GF-D8 (cell line): Measurements from ENCODE around the gene APOL6.
"Not testable (repeated sequence)": the region's sequence is repeated elsewhere in the genome, so short reads cannot be mapped to it uniquely, and the experiment has no call there.

Source experiments
- DNase-seq: peaks from one replicate; lab custom pipeline; 2025; lab: John Stamatoyannopoulos, UW

Gene APOL6

GRCh38 chr22:35638410-35638809 lies 9.8 kb upstream of the APOL6 start:
- no peak for DNase-seq

- no peak for DNase-seq
Observed at GRCh38 chr22:35641494-35642120, 6.6 kb upstream of the APOL6 start.

GRCh38 chr22:35642305-35642741 lies 5.9 kb upstream of the APOL6 start:
- no peak for DNase-seq

DNA sequence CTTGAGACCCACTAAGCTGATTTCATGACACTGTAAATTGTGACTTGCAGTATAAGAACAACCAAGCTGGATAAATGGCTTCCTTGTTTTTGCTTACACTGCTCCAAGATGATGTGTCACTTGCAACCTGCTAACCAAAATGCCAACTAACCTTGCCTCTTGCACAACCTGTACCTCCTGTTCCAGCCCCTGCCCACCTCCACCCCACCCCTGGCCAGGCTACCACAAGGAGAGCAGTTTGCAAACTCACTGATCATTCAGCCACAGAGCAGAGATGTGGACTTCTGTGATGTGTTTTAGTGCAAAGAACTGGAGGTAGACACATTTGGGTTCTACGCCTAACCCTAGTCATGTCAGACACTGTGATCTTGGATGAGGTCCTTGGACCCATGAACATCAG lies 4.3 kb upstream of the APOL6 start:
- DNase-seq: no peak

GRCh38 chr22:35645646-35646045 lies 2.6 kb upstream of the APOL6 start:
- no peak for DNase-seq

- DNase-seq: no peak
Observed at GRCh38 chr22:35649026-35649553, 844 bp downstream of the APOL6 start.

DNA sequence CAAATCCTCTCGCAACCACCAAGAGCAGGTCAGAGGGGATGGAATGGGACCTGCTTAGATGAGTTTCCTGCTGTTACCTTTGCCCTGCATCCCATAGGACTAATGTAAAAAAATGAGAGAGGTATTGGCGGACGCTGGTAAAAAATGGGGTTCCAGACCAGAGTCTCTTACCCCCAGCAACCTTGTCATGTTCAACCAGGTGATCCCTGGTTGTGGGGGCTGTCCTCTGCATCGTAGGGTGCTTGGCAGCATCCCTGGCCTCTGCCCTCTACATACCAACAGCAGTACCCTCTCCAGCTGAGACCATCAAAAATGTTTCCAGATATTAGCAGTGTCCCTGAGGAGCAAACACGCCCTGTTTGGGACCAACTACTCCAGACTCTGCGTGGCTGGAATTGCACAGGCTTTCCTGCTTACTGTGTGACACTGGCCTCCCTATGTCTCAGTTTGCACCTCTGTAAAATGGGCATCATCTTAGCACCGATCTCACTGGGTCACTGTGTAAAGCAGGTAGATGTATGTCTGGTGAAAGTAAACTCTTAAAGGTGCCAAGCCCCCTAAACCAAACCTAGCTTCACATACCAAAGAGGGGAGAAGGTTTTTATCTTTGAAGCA lies 1.5 kb downstream of the APOL6 start:
- no peak for DNase-seq

DNA sequence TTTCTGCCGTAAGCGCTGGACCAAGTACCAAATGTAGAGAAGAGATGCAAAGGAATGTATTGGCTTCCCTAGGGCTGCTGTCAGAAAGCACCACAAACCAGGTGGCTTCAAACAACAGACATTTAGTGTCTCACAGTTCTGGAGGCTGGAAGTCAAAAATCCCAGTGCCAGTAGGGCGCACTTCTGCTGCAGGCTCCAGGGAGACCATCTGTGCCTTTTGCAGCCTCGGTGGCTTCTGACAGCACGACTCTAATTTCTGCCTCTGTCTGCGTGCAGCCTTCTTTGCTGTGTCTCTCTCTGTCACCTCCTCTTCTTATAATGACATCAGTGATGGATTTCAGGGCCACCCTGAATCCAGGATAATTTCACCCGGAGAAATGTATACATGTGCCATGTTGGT lies 2.8 kb downstream of the APOL6 start:
- no peak for DNase-seq

- DNase-seq: no peak
Observed at GRCh38 chr22:35653824-35654223, 5.6 kb downstream of the APOL6 start.

DNA sequence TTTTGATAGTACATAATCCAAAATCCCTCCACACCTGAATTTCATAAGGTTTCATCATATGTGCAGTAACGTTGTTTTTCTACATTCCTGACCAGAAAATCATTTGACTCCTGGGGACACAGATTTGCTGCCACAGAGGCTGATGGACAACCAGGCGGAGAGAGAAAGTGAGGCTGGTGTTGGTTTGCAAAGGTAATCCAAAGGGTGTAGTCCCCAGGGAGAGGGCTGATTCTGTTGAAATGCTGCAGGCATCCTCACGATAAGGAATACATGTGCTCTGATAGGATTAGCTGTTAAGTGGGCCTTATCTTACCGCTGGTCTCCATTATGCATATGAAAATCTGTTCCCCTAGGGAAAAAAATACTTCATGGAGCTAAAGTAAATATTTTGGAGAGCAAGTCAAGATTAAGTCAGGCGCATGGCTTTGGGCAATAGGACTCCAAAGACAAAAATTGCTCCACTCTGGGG lies 8.1 kb downstream of the APOL6 start:
- DNase-seq: no peak

GRCh38 chr22:35657571-35658312 lies 9.5 kb downstream of the APOL6 start:
- no peak for DNase-seq

DNA sequence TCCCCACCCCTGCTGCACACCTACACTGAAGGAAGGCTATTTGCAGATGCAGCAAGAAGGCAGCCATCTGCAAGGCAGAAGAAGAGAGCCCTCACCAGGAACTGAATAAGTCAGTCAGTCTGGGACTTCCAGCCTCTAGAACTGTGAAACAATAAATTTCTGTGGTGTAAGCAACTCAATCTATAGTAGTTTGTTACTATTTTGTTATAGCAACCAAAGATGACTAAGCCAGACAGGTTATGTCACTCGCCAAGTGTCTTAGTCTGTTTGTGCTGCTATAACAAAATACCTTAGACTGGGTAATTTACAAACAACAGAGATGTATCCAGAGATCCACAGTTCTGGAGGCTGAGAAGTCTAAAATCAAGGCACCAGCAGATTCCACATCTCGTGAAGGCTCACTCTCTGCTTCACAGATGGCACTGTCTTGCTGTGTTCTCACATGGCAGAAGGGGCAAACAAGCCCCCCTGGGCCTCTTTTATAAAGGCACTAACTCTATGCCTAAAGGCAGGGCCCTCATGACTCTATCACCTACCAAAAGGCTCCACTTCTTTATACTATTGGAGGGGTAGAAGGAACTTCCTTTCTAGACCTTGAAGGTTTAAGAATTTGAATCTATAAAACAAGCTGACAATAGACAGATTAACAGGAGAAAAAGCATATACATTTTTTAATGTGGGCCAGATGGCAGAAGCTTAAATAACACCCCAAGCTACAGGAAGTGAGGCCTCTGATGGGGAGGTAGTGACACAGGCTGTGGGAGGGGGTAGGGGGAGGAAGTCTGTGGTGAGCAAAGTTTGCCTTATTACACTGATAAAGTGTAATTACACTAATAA lies 12.3 kb downstream of the APOL6 start:
- peak; percentile 23 for DNase-seq

DNA sequence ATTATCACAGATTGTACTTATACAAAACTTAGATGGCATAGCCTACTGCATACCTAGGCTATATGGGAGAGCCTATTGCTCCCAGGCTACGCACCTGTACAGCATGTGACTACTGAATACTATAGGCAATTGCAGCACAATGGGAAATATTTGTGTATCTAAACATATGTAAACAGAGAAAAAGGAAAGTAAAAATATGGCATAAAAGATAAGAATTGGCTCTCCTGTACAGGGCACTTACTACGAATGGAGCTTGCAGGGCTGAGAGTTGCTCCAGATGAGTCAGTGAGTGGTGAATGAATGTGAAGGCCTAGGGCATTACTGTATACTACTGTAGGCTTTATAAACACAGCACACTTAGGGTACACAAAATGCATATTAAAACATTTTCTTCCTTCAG lies 13.2 kb downstream of the APOL6 start:
- no peak for DNase-seq

DNA sequence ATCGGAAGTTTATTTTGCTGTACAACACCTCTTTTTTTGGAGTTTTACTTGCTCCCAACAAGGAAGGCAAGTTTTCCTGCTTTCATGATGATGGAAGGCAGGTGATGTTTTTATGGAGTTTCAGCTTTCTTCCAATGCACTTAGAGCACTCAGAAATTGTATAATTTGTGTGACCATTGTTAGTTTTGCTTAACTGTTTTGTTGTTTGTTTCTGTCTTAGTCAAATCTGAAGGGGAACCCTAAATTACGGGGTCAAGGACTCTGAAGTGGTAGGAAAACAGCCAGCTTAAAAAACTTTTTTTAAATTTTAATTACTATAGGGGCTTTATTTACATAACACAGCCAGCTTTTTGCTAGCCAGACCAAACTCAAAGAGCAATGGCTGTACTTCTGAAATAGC lies 14.7 kb downstream of the APOL6 start:
- no peak for DNase-seq

DNA sequence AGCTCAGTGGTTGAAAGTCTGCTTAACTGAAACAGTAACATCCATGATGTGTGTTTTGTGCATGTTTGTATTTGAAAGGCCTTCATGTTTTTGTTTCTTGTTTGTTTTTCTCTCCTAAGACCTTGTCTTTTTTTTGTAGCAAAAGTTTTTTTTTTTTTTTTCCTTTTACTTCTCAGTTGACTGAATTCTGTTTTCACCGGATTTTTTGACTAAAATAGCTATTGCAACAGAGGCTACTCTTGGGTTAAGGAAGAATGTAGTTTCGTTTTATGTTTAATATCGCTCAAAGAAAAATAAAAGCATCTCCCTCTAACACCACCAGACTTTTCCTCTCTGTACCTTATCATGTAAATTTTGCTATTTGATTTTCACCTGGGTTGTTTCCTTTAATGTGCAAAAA lies 15.1 kb downstream of the APOL6 start:
- DNase-seq: no peak

DNA sequence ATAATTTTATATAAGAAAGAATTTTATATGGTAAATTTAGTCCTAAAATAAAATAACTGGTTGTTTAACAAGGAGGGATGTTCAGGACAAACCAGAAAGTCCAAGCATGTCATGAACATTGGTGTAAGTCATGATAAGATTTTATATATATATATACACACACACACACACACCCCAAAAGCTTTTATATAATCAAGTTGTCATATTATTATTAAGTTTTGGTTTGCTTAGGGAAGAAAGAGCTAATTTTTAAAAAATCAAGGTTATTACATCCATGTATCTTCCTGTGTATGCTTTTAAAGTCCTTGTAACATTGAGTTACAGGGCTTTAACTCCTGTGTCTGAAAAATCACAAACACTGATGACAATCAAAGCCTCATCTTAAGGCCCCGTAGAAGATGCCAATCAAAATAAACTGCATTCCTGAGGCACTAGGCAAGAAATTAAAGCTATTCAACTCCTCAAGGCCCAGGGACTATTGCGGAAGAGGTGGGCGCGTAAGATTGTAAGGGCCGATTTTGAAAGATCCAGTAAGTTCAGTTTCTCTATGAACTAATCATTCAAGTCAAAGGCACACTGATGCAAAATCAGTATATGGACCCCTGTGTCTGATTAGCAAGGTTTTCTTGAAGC lies 16.8 kb downstream of the APOL6 start:
- no peak for DNase-seq

DNA sequence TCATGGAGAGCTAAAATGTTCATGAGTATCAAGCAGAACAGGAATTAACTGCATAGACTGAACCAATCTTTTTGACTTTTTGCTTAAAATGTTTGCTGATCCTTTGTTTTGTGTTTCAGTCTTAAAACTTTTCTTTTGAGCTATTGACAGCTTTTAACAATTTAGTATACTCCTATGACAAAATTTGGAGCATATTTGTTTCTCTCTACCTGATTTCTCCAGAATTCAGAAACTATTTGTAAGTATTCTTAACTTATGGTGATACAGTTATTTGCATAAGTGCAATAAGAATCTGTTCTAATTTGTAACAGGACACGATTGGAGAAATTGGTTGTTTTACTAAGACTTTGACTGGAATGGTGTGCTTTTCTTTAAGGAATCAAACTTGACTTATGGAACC lies 18.5 kb downstream of the APOL6 start:
- DNase-seq: not testable (repeated sequence)

GRCh38 chr22:35674335-35674734 lies 26.1 kb downstream of the APOL6 start:
- no peak for DNase-seq

DNA sequence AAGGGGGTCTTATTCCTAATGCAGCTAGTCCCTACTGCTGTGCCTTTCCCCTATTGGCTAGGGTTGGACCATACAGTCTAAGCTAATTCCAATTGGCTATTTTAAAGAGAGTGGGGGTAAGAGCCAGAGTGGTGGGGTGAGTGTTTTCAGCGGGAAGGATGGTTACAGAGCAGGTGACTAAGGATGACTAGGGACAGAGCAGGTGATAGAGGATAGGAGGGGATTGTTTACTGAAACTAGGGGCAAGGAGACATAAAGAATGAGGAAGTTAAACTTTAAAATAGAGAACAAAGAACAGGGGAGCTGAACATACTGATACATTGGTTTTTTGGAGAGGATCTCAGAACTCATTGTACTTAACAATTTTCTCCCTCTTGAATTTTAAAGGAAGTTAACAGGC lies 27.8 kb downstream of the APOL6 start:
- not testable (repeated sequence) for DNase-seq

DNA sequence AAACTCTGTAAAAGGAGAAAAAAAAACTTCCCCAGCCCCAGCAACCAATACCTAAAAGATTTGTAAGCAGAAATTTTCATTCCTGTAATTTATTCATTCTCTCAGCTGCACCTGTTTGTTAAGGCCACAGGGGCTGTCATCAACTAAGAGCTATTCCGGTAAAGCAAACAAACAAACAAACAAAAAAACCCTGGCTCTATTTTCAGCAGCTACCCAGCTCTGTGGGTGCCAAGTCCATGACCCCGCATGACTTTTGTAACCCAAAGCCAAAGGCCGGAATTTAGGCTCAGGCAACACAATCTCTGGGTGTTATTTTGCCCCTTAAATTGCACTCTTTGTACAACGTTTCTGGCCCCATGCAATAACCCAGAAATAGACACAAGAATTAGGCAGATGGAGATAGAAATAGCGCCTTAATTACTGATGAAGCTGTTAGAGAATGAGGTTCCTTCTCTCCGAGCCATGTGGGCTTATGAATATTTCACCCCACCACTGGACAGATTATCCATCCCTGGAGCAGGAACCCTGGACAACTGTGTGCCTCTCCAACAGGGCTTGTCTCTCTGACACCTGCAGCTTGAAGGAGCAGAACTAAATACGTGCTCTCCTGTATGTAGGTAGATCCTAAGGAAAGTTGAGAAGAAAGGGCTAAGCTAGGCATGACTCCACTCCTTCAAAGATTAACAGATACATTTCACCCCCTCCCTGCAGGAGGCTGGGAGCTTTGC lies 29.4 kb downstream of the APOL6 start:
- no peak for DNase-seq

DNA sequence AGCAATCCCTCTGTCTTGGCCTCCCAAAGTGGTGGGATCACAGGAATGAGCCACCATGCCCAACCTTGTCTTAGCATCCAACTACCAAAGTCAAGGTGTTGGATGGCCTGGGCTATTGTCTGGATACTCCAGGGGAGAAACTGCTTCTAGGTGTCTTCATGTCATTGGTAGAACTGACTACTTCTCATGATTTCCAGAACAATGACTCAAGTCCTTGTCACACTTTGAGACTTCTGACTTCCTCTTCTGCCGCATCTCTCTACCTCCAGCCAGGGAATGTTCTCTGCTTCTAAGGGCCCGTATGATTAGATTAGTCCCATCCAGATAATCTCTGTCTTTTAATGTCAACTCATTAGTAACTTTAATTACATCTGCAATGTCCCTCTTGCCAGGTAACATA lies 30.6 kb downstream of the APOL6 start:
- DNase-seq: no peak
